Hepatocyte (in vitro differentiated cells): ENCODE data around the gene MRPL57. TPM values are rescaled to one million over a fixed set of nuclear protein-coding genes. Genes with fewer than 3 reads are reported as not detected.

Experiments used
- DNase-seq: peaks from one replicate; pipeline ENCODE4 v3.0.0-alpha.2; 2016; ENCODE audit warnings: low spot score
- H2AFZ ChIP-seq: fragments of 200-600 bp; sonication (generic); 2 replicates; pipeline ENCODE4 v1.6.0; 2016; ENCODE audit warnings: antibody characterized with exemption, mild to moderate bottlenecking
- H3K27ac ChIP-seq: fragments of 200-600 bp; sonication (generic); 2 replicates; pipeline ENCODE4 v1.5.1; 2016; ENCODE audit warnings: mild to moderate bottlenecking
- H3K27me3 ChIP-seq: fragments of 200-600 bp; sonication (generic); 2 replicates; pipeline ENCODE4 v1.6.1; 2016
- H3K36me3 ChIP-seq: fragments of 200-600 bp; sonication (generic); replicated peaks from 2 replicates; pipeline ENCODE4 v1.5.1; 2016; ENCODE audit warnings: low read depth; ENCODE audit not compliant: insufficient read depth
- H3K4me1 ChIP-seq: fragments of 200-600 bp; sonication (generic); 2 replicates; pipeline ENCODE4 v1.5.1; 2016; ENCODE audit warnings: mild to moderate bottlenecking, moderate library complexity; ENCODE audit not compliant: insufficient read depth
- H3K4me2 ChIP-seq: fragments of 200-600 bp; sonication (generic); 2 replicates; pipeline ENCODE4 v1.6.0; 2016
- H3K4me3 ChIP-seq: fragments of 200-600 bp; sonication (generic); 2 replicates; pipeline ENCODE4 v1.5.1; 2016; ENCODE audit warnings: mild to moderate bottlenecking
- H3K79me2 ChIP-seq: fragments of 200-600 bp; sonication (generic); 2 replicates; pipeline ENCODE4 v1.6.0; 2017; ENCODE audit warnings: mild to moderate bottlenecking
- H3K9me2 ChIP-seq: fragments of 200-600 bp; sonication (generic); replicated peaks from 2 replicates; pipeline ENCODE4 v1.6.0; 2017; ENCODE audit warnings: mild to moderate bottlenecking; ENCODE audit not compliant: insufficient read depth
- H3K9me3 ChIP-seq: fragments of 200-600 bp; sonication (generic); 2 replicates; pipeline ENCODE4 v1.5.1; 2016; ENCODE audit warnings: low read depth, mild to moderate bottlenecking
- H4K20me1 ChIP-seq: fragments of 200-600 bp; sonication (generic); 2 replicates; pipeline ENCODE4 v1.6.0; 2016; ENCODE audit warnings: mild to moderate bottlenecking; ENCODE audit not compliant: insufficient read depth, poor library complexity, severe bottlenecking
- CTCF ChIP-seq: fragments of 200-600 bp; sonication (generic); IDR thresholded peaks from 2 replicates; pipeline ENCODE4 v1.5.1; 2016; ENCODE audit warnings: antibody characterized with exemption, mild to moderate bottlenecking; ENCODE audit not compliant: poor library complexity
- EZH2 ChIP-seq: fragments of 200-600 bp; sonication (generic); IDR thresholded peaks from 2 replicates; pipeline ENCODE4 v1.6.1; 2016; ENCODE audit warnings: antibody characterized with exemption, mild to moderate bottlenecking, borderline replicate concordance
- EZH2phosphoT487 ChIP-seq: fragments of 200-600 bp; sonication (generic); IDR thresholded peaks from one replicate; pipeline ENCODE4 v1.6.1; 2018; ENCODE audit warnings: antibody characterized with exemption, mild to moderate bottlenecking, low read depth, moderate library complexity; ENCODE audit not compliant: unreplicated experiment, severe bottlenecking
- WGBS: methylation state at CpG from one replicate; pipeline ENCODE4 v1.1.6; 2016; ENCODE audit warnings: low lambda C conversion rate; ENCODE audit errors: missing lambda C conversion rate; 5-methylcytosine and 5-hydroxymethylcytosine counted together
- polyA plus RNA-seq: library from polyadenylated mRNA; unstranded; fragments of >200 nt; fragmentation: Nextera tagmentation; extraction: Ambion mirVana; gene quantifications from 2 replicates; pipeline ENCODE4 v1.2.1, GENCODE V29; 2016
- small RNA-seq: library from RNA; depleted of rRNA; stranded (forward); fragments of <200 nt; gene quantifications from one replicate; pipeline ENCODE3, GENCODE V24; 2014
- total RNA-seq: library from RNA; depleted of rRNA; stranded (reverse); fragments of >200 nt; gene quantifications from 2 replicates; pipeline ENCODE4 v1.2.3, GENCODE V29; 2014

The MRPL57 gene
- total and polyA plus RNA-seq, 2 experiments from 2014 or later = 25.1 to 57.1 TPM

- no peak overlapping the region for H3K4me2 ChIP-seq
- WGBS = 90% methylated on average over 17 of the region's 17 CpGs
- H4K20me1 ChIP-seq = no peaks in the 10 kb centered on the region
- H3K4me1 ChIP-seq = no peaks in the 10 kb centered on the region
- no peak overlapping the region for H3K4me3 ChIP-seq
- H3K27ac ChIP-seq = no peak overlapping the region
- no peaks in the 10 kb centered on the region for H3K36me3 ChIP-seq
- H2AFZ ChIP-seq = no peak overlapping the region
- TF ChIP-seq CTCF = no peak
- no peak for TF ChIP-seq EZH2
- no peak for TF ChIP-seq EZH2phosphoT487
- H3K9me2 ChIP-seq = no peaks in the 10 kb centered on the region
- peaks cover 3% of the 10 kb centered on the region for H3K9me3 ChIP-seq
- H3K27me3 ChIP-seq = no peaks in the 10 kb centered on the region
- DNase-seq = no peak
- no peaks in the 10 kb centered on the region for H3K79me2 ChIP-seq
These were observed 49.6 kb downstream of the MRPL57 start for GRCh38 chr13:21225841-21226581.

- Histone ChIP-seq H3K4me3 (no peak overlapping the region), H3K27ac (no peak overlapping the region), H3K4me1 (no peaks in the 10 kb centered on the region), H3K9me2 (no peaks in the 10 kb centered on the region), H3K79me2 (no peaks in the 10 kb centered on the region), H2AFZ (no peak overlapping the region), H4K20me1 (no peaks in the 10 kb centered on the region), H3K9me3 (no peaks in the 10 kb centered on the region), H3K27me3 (no peaks in the 10 kb centered on the region), H3K4me2 (no peak overlapping the region), H3K36me3 (no peaks in the 10 kb centered on the region)
- no peak for DNase-seq
- TF ChIP-seq CTCF (no peak), EZH2phosphoT487 (no peak), EZH2 (no peak)
- WGBS = 93% methylated on average over 7 of the region's 7 CpGs
These were observed 51.5 kb downstream of the MRPL57 start for GRCh38 chr13:21227917-21228316.

Small RNA genes within 50 kb of the gene (small RNA-seq; reads per million reads assigned to genes)
- not detected for gene AL158032.1
- not detected for gene RF00086

Other genes starting within 250 kb of the MRPL57 start
- 15.5 and 17.1 TPM in 2 replicates for gene LATS2, start 115.1 kb upstream of the MRPL57 start, total RNA-seq
- 5.6 and 6.2 TPM in 2 replicates for gene LATS2, start 115.1 kb upstream of the MRPL57 start, polyA plus RNA-seq
- gene SAP18, start 36.5 kb upstream of the MRPL57 start, total RNA-seq = 68.7 and 81.0 TPM in 2 replicates
- 348 and 401 TPM in 2 replicates for gene SAP18, start 36.5 kb upstream of the MRPL57 start, polyA plus RNA-seq
- 4.9 and 5.6 TPM in 2 replicates for gene SKA3, start 106 bp upstream of the MRPL57 start, total RNA-seq
- gene SKA3, start 106 bp upstream of the MRPL57 start, polyA plus RNA-seq = 3.1 and 5.6 TPM in 2 replicates